GM12865 (cell line): ENCODE measurements around the gene PAPSS2.
"Not testable (repeated sequence)": the region's sequence is repeated elsewhere in the genome, so short reads cannot be mapped to it uniquely, and the experiment has no call there.

Source experiments
- DNase-seq: peaks from one replicate; pipeline ENCODE4 v3.0.0; 2010; ENCODE audit warnings: low read depth
- H3K4me3 ChIP-seq: 2 replicates; pipeline ENCODE4 v1.5.1; 2011; ENCODE audit warnings: mild to moderate bottlenecking, low read depth, low read length, control low read depth
- TF ChIP-seq, protein P1 (sequence below): IDR thresholded peaks from 2 replicates; pipeline ENCODE4 v1.5.1; 2011; ENCODE audit warnings: low read length, control low read depth, low read depth, inconsistent platforms; ENCODE audit not compliant: insufficient read depth; ENCODE audit errors: missing control alignments

PAPSS2 gene

DNA sequence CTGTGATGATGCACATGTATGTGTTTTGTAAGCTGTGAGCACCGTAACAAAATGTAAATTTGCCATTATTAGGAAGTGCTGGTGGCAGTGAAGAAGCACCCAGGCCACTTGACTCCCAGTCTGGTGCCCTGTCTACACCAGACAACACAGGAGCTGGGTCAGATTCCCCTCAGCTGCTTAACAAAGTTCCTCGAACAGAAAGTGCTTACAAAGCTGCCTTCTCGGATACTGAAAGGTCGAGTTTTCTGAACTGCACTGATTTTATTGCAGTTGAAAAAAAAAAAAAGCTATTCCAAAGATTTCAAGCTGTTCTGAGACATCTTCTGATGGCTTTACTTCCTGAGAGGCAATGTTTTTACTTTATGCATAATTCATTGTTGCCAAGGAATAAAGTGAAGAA, 87.2 kb downstream of the PAPSS2 start:
- no peak for DNase-seq
- TF ChIP-seq, protein P1, sequence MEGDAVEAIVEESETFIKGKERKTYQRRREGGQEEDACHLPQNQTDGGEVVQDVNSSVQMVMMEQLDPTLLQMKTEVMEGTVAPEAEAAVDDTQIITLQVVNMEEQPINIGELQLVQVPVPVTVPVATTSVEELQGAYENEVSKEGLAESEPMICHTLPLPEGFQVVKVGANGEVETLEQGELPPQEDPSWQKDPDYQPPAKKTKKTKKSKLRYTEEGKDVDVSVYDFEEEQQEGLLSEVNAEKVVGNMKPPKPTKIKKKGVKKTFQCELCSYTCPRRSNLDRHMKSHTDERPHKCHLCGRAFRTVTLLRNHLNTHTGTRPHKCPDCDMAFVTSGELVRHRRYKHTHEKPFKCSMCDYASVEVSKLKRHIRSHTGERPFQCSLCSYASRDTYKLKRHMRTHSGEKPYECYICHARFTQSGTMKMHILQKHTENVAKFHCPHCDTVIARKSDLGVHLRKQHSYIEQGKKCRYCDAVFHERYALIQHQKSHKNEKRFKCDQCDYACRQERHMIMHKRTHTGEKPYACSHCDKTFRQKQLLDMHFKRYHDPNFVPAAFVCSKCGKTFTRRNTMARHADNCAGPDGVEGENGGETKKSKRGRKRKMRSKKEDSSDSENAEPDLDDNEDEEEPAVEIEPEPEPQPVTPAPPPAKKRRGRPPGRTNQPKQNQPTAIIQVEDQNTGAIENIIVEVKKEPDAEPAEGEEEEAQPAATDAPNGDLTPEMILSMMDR = no peak
- no peak overlapping the region for H3K4me3 ChIP-seq

- H3K4me3 ChIP-seq, DNase-seq: not testable (repeated sequence)
Observed at GRCh38 chr10:87748244-87748643, 88.6 kb downstream of the PAPSS2 start.

GRCh38 chr10:87750001-87750671, 90.5 kb downstream of the PAPSS2 start:
- no peak overlapping the region for H3K4me3 ChIP-seq
- TF ChIP-seq, protein P1 = no peak
- no peak for DNase-seq

DNA sequence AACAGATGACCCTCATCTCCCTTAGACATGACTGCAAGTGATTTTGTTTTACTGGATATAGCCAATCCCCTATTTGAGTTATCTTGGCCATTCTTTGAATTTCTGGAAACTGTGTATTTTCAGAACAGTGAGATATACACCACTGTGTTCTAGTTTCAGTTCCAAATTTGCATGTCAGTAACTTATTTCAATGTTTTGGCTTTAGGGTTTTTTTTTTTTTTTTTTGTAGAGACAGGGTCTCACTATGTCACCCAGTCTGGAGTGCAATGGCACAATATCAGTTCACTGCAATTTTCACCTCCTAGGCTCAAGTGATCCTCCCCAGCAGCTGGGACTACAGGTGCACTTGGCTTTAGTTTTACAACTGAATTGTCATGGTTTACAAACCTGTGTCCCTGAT, 91.1 kb downstream of the PAPSS2 start:
- DNase-seq = peak; percentile 12
- TF ChIP-seq, protein P1 = no peak
- H3K4me3 ChIP-seq = no peak overlapping the region

GRCh38 chr10:87751274-87751673, 91.6 kb downstream of the PAPSS2 start:
- H3K4me3 ChIP-seq = no peak overlapping the region
- DNase-seq = no peak
- TF ChIP-seq, protein P1 = no peak

GRCh38 chr10:87752566-87752965, 92.9 kb downstream of the PAPSS2 start:
- no peak overlapping the region for H3K4me3 ChIP-seq
- no peak for DNase-seq
- TF ChIP-seq, protein P1 = no peak

DNA sequence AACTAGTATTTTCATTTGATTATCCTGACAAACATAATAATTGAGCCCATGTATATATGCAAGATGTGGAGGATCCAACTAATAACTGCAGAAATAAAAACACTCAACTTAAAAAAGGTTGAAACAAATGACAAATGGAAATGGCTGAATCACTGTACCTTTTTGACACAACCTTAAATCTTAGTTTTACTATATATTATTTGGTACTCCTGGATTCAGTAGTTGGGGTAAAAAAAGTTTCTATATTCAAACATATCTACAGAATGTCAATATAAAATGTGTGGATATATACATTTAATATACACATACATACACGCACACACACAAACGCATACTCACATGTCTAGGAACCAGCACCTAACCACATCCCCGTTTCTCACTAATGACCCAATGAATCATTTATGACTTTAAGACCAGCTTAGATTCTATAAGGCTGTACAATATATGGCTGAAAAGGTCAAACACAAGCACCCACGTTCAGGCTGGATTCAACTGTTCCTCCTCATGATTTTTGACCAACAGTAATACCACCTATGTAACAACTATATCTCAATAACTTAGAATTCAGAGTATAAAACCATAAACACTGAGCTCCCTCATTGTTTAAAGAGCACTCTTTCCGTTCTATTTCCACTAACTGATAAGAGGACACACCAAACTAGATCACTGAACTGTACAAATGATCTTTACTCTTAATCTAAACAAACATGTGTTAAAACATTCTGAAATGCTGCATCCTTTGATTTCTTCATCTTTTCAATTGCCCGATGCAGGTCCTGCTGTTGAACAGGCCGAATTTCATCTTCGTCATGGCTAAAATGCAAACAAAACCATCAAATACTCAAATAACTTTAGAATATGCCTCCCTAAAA, 94.6 kb downstream of the PAPSS2 start:
- TF ChIP-seq, protein P1 = no peak
- DNase-seq = no peak
- no peak overlapping the region for H3K4me3 ChIP-seq
